Pancreas (tissue), 10 donors: ENCODE results near the gene CHD5. TPM values are rescaled to one million over a fixed set of nuclear protein-coding genes. Genes with fewer than 3 reads are reported as not detected.

Experiments used
- ATAC-seq, 4 donors: fragments of 200-7000 bp; cut with Tn5 transposase; one replicate each; pipeline versions ENCODE4 v1.8.0 to v1.9.1; 2020; ENCODE audit warnings: mild to moderate bottlenecking in 4 of 4, moderate library complexity in 4 of 4
- DNase-seq, 6 donors: peaks; one replicate each; pipeline ENCODE4 v3.0.0-alpha.2; 2020
- FAIRE-seq: peaks from 2 replicates; lab custom pipeline; 2012; peaks lifted over from hg19 to GRCh38; lab: Jason Lieb, UNC
- H3K27ac ChIP-seq, 4 donors: fragments of 200-600 bp; sonication (generic); 1 replicate in 3 of 4; 2 replicates in 1 of 4; pipeline versions ENCODE4 v1.5.0 to v1.8.0; 2020
- H3K27me3 ChIP-seq, 4 donors: fragments of 200-600 bp; one replicate each; pipeline ENCODE4 v1.8.0; 2021
- H3K36me3 ChIP-seq, 3 donors: fragments of 200-600 bp; sonication (generic) in 1 of 3; one replicate each; pipeline versions ENCODE4 v1.5.0 to v1.8.0; 2020 to 2021
- H3K4me1 ChIP-seq, 3 donors: fragments of 200-600 bp; one replicate each; pipeline ENCODE4 v1.8.0; 2021
- H3K4me3 ChIP-seq, 4 donors: fragments of 200-600 bp; sonication (generic) in 2 of 4; one replicate each; pipeline versions ENCODE4 v1.5.0 to v1.8.0; 2020 to 2021
- H3K9me3 ChIP-seq, 4 donors: fragments of 200-600 bp; one replicate each; pipeline ENCODE4 v1.8.0; 2021
- CTCF ChIP-seq, 4 donors: fragments of 200-600 bp; sonication (generic) in 3 of 4; IDR thresholded peaks; one replicate each; pipeline versions ENCODE4 v1.5.0 to v1.8.0; 2021; ENCODE audit warnings: antibody characterized with exemption in 4 of 4
- WGBS, 2 donors: extraction: QIAGEN DNeasy Blood & Tissue Kit; methylation state at CpG; one replicate each; pipeline ENCODE4 v1.1.7; 2013; 5-methylcytosine and 5-hydroxymethylcytosine counted together
- intact Hi-C, 3 donors: fragments of 100-400 bp; cut with DNase I; formaldehyde crosslinking; loops; one replicate each; pipeline versions ENCODE4 v1.11.1 to v1.14.2; 2022
- polyA plus RNA-seq, 2 donors: library from polyadenylated mRNA; stranded (reverse); fragments of 200-250 nt; gene quantifications; one replicate each; pipeline ENCODE4 v1.2.3, GENCODE V29; 2013
- total RNA-seq, 6 donors: library from RNA; stranded (reverse); fragmentation: NEBNext Ultra II Directional in 4 of 6; extraction: Animal tissue kit (Norgen Biotek cat#: 25700) in 4 of 6; gene quantifications; one replicate each; pipeline versions ENCODE4 v1.2.1 to v1.2.4, GENCODE V29; 2021 to 2023
- donor health status: healthy with polysubstance abuse.
- donor health status: DM: no; HTN: no; CAD: no; lungs with moderate emphysema.
- donor health status: DM: no; HTN: no; CAD: no.
- donor health status: control.
- donor health status: control.
- donor health status: Bipolar disorder and iron deficiency.
- donor health status: DM: yes; HTN: yes; CAD: no.
- donor health status: DM: no; HTN: no; CAD: no.
- donor health status: DM: no; HTN: no; CAD: no.
- donor health status: DM: yes; HTN: yes; CAD: no.

CHD5 gene
- total and polyA plus RNA-seq, 8 donors: 0.09 to 2.9 (median 0.40) TPM

- Histone ChIP-seq H3K27ac (no peak overlapping the region), H3K4me3 (no peak overlapping the region), H3K4me1 (no peaks in the 10 kb centered on the region), H3K36me3 (no peaks in the 10 kb centered on the region), H3K9me3 (no peaks in the 10 kb centered on the region), H3K27me3 (no peaks in the 10 kb centered on the region)
- intact Hi-C loops: no loop called here
- ATAC-seq: no peak
- no peak for FAIRE-seq
- peak in 2 of 6 donors; percentile 3 to 52 for DNase-seq
- no peak for TF ChIP-seq CTCF (IDR thresholded peaks at IDR 0.05)
- WGBS, 2 donors: 48 to 49% methylated on average over 10 of the region's 10 CpGs
Observed at GRCh38 chr1:6092211-6092610, 87.9 kb downstream of the CHD5 start.

- 53 to 59% methylated on average over 10 of the region's 10 CpGs for WGBS, 2 donors
- no peak for FAIRE-seq
Observed at GRCh38 chr1:6091823-6092109, 88.4 kb downstream of the CHD5 start.

GRCh38 chr1:6090996-6091822, 88.9 kb downstream of the CHD5 start:
- FAIRE-seq (no peak), DNase-seq (no peak)
- intact Hi-C loops: no loop called here

More at GRCh38 chr1:6091823-6092109, 88.4 kb downstream of the CHD5 start:
- no peak for DNase-seq
- H3K27ac ChIP-seq: no peak overlapping the region
- H3K9me3 ChIP-seq: no peaks in the 10 kb centered on the region
- no peaks in the 10 kb centered on the region for H3K4me1 ChIP-seq
- no peak overlapping the region for H3K4me3 ChIP-seq
- no peaks in the 10 kb centered on the region for H3K36me3 ChIP-seq
- TF ChIP-seq CTCF (IDR thresholded peaks at IDR 0.05): no peak
- H3K27me3 ChIP-seq: no peaks in the 10 kb centered on the region
- intact Hi-C loops: no loop called here
- no peak for ATAC-seq

GRCh38 chr1:6090288-6090687, 89.8 kb downstream of the CHD5 start:
- H3K4me3 ChIP-seq: no peak overlapping the region
- H3K27ac ChIP-seq: no peak overlapping the region
- peak in 1 of 6 donors; percentile 55 for DNase-seq
- H3K36me3 ChIP-seq: no peaks in the 10 kb centered on the region
- ATAC-seq: no peak
- 63 to 73% methylated on average over 16 to 18 of the region's 18 CpGs for WGBS, 2 donors
- no peaks in the 10 kb centered on the region for H3K4me1 ChIP-seq
- H3K27me3 ChIP-seq: no peaks in the 10 kb centered on the region
- no peak for FAIRE-seq
- intact Hi-C loops: no loop called here
- H3K9me3 ChIP-seq: no peaks in the 10 kb centered on the region
- no peak for TF ChIP-seq CTCF (IDR thresholded peaks at IDR 0.05)

More at GRCh38 chr1:6090996-6091822, 88.9 kb downstream of the CHD5 start:
- Histone ChIP-seq H3K4me3 (no peak overlapping the region), H3K4me1 (no peaks in the 10 kb centered on the region), H3K9me3 (no peaks in the 10 kb centered on the region), H3K27me3 (no peaks in the 10 kb centered on the region), H3K27ac (no peak overlapping the region), H3K36me3 (no peaks in the 10 kb centered on the region)
- TF ChIP-seq CTCF (IDR thresholded peaks at IDR 0.05): no peak
- 46 to 54% methylated on average over 22 to 25 of the region's 25 CpGs for WGBS, 2 donors
- no peak for ATAC-seq

GRCh38 chr1:6088956-6089355, 91.2 kb downstream of the CHD5 start:
- ATAC-seq (no peak), FAIRE-seq (no peak), DNase-seq (peak in 1 of 6 donors; percentile 36)
- Histone ChIP-seq H3K36me3 (no peaks in the 10 kb centered on the region), H3K9me3 (no peaks in the 10 kb centered on the region), H3K27me3 (no peaks in the 10 kb centered on the region), H3K4me3 (no peak overlapping the region), H3K4me1 (no peaks in the 10 kb centered on the region), H3K27ac (no peak overlapping the region)
- WGBS, 2 donors: 61 to 71% methylated on average over 17 to 19 of the region's 19 CpGs
- intact Hi-C loops: no loop called here
- TF ChIP-seq CTCF (IDR thresholded peaks at IDR 0.05): no peak
